Mesothelial cell of epicardium (in vitro differentiated cells): ENCODE results near the gene TMEM143. TPM values are rescaled to one million over a fixed set of nuclear protein-coding genes. Genes with fewer than 3 reads are reported as not detected.
A peak's percentile ranks its signal among the peaks of the same experiment; 100 is the strongest.

Source experiments
- DNase-seq, 2 experiments: peaks; one replicate each; pipeline ENCODE4 v3.0.0; 2021; ENCODE audit warnings: low spot score in 2 of 2; ENCODE audit not compliant: unreplicated experiment in 2 of 2
- H3K27ac Mint-ChIP-seq: 2 replicates; pipeline ENCODE4 v1.8.0; 2021; ENCODE audit warnings: mixed read lengths
- H3K27me3 Mint-ChIP-seq: 2 replicates; pipeline ENCODE4 v1.8.0; 2021; ENCODE audit warnings: low read depth, mixed read lengths
- H3K36me3 Mint-ChIP-seq: 2 replicates; pipeline ENCODE4 v1.8.0; 2021; ENCODE audit warnings: mixed read lengths
- H3K4me1 Mint-ChIP-seq: 2 replicates; pipeline ENCODE4 v1.8.0; 2021; ENCODE audit warnings: mixed read lengths
- H3K4me3 Mint-ChIP-seq: 2 replicates; pipeline ENCODE4 v1.8.0; 2021; ENCODE audit warnings: mild to moderate bottlenecking, moderate library complexity, mixed read lengths
- H3K9me3 Mint-ChIP-seq: 2 replicates; pipeline ENCODE4 v1.8.0; 2021; ENCODE audit warnings: mixed read lengths
- CTCF ChIP-seq: fragments of 200-600 bp; sonication (generic); IDR thresholded peaks from one replicate; pipeline ENCODE4 v1.5.0; 2021; ENCODE audit warnings: antibody characterized with exemption; ENCODE audit not compliant: unreplicated experiment
- total RNA-seq: library from RNA; stranded (reverse); gene quantifications from 3 replicates; pipeline ENCODE4 v1.2.1, GENCODE V29; 2021

Gene TMEM143
- total RNA-seq, 1 donor from 2014 or later, result 11.7 TPM

GRCh38 chr19:48368936-48369335 is 5.2 kb upstream of the TMEM143 start:
- Mint-ChIP-seq H3K9me3 (no peaks in the 10 kb centered on the region), H3K27me3 (no peaks in the 10 kb centered on the region), H3K4me3 (no peak overlapping the region), H3K27ac (no peak overlapping the region), H3K4me1 (peaks cover 21% of the 10 kb centered on the region), H3K36me3 (no peaks in the 10 kb centered on the region)
- DNase-seq, result no peak
- no peak for TF ChIP-seq CTCF

GRCh38 chr19:48367855-48368254 is 4.1 kb upstream of the TMEM143 start:
- no peaks in the 10 kb centered on the region for H3K27me3 Mint-ChIP-seq
- peaks cover 17% of the 10 kb centered on the region for H3K4me1 Mint-ChIP-seq
- H3K27ac Mint-ChIP-seq, result no peak overlapping the region
- H3K36me3 Mint-ChIP-seq, result no peaks in the 10 kb centered on the region
- no peak for TF ChIP-seq CTCF
- DNase-seq, result no peak
- no peak overlapping the region for H3K4me3 Mint-ChIP-seq
- no peaks in the 10 kb centered on the region for H3K9me3 Mint-ChIP-seq

- Mint-ChIP-seq H3K4me3 (no peak overlapping the region), H3K9me3 (no peaks in the 10 kb centered on the region), H3K27me3 (no peaks in the 10 kb centered on the region), H3K36me3 (no peaks in the 10 kb centered on the region), H3K27ac (no peak overlapping the region), H3K4me1 (peaks cover 10% of the 10 kb centered on the region)
- TF ChIP-seq CTCF, result no peak
- DNase-seq, result no peak
Observed at GRCh38 chr19:48365602-48366001, 1.9 kb upstream of the TMEM143 start.

GRCh38 chr19:48364598-48365348 is 1.0 kb upstream of the TMEM143 start:
- TF ChIP-seq CTCF, result no peak
- Mint-ChIP-seq H3K9me3 (no peaks in the 10 kb centered on the region), H3K4me1 (peaks cover 8% of the 10 kb centered on the region), H3K4me3 (no peak overlapping the region), H3K27me3 (no peaks in the 10 kb centered on the region), H3K27ac (no peak overlapping the region), H3K36me3 (no peaks in the 10 kb centered on the region)
- no peak for DNase-seq

GRCh38 chr19:48363500-48363809 is 285 bp downstream of the TMEM143 start:
- Mint-ChIP-seq H3K9me3 (no peaks in the 10 kb centered on the region), H3K36me3 (no peaks in the 10 kb centered on the region), H3K4me3 (peak overlapping the region; percentile 73), H3K4me1 (peaks cover 3% of the 10 kb centered on the region), H3K27me3 (no peaks in the 10 kb centered on the region), H3K27ac (peak overlapping the region; percentile 87)
- DNase-seq, result peak in 1 of 2 experiments; percentile 65
- no peak for TF ChIP-seq CTCF
